HG03139 (cell line): ENCODE measurements around the gene KCNE3.

ENCODE experiments used
- ATAC-seq: cut with Tn5 transposase; IDR thresholded peaks from one replicate; pipeline ENCODE4 v1.9.1; 2021; ENCODE audit not compliant: unreplicated experiment

The KCNE3 gene

GRCh38 chr11:74471668-74472429 lies 4.5 kb upstream of the KCNE3 start:
- ATAC-seq = no peak

DNA sequence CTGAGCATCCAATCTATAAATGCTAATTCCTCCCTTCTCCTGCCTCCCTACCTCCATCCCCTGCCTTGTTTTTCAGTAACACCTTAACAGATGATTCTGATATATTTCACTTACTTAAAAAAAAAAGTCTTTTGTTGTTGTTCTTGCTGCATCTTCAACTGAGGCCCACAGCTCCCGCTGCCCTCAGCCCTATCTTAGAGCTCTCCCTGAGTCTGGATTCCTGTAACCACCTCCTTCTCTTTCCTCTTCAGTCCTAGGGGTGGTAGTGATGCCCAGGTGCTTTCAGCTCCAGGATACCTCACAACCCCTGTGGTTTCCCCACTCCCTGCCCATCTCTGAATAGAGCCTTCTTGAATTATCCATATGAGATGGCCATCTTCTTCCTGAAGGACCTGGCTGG lies 3.7 kb upstream of the KCNE3 start:
- no peak for ATAC-seq

DNA sequence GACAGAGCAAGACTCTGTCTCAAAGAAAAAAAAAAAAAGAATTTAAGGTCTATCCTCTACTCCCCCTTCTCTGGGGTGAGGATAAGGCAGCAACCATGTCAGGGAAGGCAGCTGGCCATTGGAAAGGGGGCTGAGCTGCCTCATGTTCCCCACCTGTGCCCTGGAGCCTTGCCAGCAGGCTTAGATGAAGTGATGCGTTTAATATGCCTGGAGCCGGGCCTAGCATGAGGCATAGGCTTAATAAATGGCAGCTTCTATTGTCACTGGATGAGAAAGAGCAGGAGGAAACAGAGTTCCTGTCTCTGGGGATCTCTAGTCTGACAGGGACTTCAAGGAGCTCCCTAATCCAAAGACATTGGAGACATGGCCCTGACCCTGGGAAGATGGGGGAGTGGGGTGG lies 3.2 kb upstream of the KCNE3 start:
- ATAC-seq = no peak

DNA sequence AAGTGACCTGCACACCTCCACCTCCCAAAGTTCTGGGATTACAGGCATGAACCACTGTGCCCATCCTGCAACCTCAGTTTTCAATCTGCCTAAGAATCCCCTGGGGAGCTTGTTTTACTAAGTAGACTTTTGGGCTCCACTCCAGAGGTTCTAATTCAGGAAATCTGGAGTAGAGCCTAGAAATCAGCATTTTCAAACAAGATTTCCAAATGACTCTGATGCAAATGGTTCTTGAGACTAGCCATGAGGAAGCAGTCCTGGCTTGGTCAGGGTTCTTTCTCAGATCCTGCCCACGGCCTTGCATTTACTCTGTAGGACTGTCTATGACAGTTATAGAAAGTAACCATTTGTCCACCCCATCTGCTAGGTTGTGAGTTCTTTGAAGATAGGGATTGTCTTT lies 1.6 kb upstream of the KCNE3 start:
- no peak for ATAC-seq

- no peak for ATAC-seq
Measured at GRCh38 chr11:74468521-74468920, 1.2 kb upstream of the KCNE3 start.

DNA sequence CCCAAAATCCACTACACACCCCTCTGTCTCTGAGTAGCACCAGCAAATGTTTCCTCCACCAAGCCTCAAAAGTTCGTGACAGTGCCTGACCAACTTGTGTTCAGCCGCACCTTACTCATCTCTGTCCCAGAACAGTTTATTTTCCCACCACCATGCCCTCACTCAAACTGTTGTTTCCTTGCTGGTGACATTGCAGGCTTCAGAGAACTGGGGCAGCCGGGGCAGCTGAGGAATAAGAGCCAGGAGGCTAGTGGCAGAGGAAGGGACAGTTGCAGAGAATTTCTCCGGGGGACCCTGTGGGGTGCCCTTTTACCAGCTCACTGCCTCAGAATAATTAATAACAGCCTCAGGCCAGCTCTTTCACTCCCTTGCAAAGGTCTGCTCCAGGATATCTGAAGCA lies 709 bp upstream of the KCNE3 start:
- ATAC-seq = no peak

DNA sequence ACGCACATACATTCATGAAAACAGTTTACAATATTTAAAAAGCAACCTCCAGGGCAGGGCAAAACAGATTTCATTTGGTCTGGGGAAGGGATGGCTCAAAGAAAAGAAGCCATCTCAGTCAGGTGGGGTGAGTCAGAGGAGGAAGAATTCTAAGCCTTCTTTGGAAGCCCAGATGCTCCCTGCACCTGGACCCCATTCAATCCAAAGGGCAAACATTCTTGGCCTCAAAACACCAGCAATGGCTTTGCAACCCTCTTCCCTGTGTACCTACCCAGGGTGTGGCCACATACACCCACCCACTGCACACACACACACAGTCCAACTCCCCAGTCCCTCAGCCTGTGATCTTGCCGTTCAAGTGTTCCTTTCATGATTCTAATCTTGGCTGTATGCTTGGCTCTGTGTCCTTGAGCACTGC lies 2.0 kb downstream of the KCNE3 start:
- ATAC-seq = no peak

- ATAC-seq = no peak
Measured at GRCh38 chr11:74464746-74465145, 2.6 kb downstream of the KCNE3 start.

DNA sequence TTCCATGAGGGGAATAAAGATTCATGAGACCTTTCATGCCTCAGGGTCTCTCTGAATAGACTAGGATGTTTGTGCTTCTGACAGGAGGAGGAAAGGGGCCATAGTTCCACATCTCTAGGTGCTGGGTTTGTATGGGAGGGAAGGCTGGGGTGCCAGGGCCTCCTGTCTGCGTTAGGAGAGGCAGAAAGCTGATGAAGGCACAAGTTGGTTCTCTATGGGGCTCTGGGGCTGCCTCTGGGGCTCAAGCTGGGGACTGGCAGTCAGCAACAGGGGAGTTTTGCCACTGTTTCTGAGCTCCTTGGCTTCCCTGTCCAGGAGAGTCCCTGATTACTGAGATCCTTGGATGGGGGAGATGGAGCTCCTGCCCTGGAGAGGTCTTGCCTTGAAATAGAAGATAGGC lies 4.1 kb downstream of the KCNE3 start:
- no peak for ATAC-seq

DNA sequence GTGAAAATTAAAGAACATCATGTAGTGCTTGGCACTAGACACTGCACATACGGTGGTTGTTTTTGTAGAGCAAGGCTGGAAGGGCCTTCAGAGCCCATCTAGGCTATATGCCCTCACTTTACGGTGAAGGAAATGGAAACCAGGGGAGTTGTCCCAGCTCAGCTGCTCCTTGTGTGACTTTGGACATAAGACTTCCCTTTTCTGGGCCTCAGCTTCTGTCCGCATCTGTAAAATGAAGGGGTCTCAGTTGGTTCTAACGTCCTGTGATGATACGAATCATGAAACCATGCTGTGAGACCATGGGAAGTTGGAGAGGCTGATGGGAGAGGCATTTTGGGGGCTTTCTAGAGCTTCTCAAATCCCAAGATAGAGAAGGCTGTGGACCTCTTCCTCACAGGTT lies 4.7 kb downstream of the KCNE3 start:
- no peak for ATAC-seq

GRCh38 chr11:74462009-74462408 lies 5.3 kb downstream of the KCNE3 start:
- no peak for ATAC-seq

DNA sequence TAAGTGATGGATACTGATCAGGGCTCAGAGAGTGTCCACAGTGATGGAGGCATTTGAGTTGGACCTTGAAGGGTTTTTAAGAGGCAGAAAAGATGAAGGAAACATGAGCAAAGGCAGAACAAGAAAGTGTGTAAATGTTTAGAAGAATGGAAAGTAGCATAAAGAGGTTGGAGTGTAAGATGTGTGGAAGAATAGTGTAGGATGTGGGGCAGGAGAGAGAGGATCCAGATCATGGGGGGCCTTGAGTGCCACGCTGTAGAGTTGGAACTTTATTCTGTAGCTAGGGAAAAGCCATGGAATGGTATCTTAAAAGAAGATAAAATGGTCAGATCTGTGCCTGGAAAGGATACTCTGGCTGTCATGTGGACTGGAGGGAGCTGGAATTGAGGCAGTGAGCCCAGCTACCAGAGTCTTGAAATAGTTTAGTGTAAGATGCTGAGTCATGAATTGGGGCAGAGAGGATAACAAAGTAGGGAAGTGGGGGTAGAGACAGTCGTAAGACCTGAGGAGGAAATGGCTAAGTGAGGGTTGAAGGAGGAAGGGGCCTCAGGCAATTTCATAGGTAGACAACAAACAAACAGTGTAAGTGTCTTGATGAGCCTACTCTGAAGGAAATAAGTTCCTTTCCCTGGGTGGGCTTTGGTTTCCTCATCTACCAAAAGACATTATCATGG lies 6.7 kb downstream of the KCNE3 start:
- no peak for ATAC-seq

- ATAC-seq = no peak
Measured at GRCh38 chr11:74460065-74460464, 7.3 kb downstream of the KCNE3 start.

GRCh38 chr11:74459584-74459983 lies 7.8 kb downstream of the KCNE3 start:
- no peak for ATAC-seq

- ATAC-seq = no peak
Measured at GRCh38 chr11:74457356-74457755, 10.0 kb downstream of the KCNE3 start.

GRCh38 chr11:74453373-74453975 lies 13.9 kb downstream of the KCNE3 start:
- ATAC-seq = no peak

DNA sequence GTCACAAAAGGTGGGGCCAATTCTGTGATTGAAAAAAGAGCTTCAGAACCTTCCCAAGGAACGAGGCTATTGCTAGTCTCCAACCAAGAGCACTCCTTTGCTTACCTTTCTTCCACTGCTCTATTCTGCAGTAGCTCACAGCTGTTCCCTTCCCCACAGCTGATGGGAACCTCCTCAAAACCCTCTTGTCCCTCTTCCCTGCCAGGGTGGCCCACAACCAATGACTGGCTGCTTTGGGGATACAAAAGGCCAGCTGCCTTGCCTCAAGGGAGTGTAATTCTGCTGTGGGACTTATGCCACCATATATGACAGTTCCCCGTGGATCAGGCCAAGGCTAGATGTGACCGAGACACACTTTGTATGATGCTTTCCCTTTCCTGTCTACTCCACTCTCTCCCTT lies 15.0 kb downstream of the KCNE3 start:
- no peak for ATAC-seq

- ATAC-seq = no peak
Measured at GRCh38 chr11:74450318-74450717, 17.0 kb downstream of the KCNE3 start.

DNA sequence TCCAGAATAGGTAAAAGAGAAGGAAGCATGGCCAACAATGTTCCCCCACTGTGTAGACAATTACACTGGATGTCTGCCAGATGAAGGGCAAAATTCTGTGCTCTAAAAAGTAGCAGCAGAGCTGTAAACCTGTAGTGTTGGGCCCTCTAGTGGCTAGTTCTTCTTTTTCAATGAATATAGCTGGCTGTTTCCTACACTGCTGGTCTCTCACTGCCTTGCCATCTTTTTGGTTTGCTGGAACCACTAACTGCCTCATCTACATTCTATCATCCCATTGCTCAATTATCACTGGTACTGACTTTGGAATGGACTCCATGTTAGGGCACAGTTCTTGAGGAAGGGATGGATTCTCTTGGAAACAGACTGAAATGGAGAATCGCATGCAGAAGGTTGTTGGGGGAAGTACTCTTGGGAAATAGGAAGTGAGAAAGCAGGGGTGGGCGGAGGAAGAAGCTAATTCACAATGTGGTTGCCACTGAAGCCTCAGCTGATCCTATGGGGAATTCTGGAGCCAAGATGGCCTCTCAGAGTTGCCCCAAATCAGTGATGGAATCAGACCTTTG lies 17.9 kb downstream of the KCNE3 start:
- ATAC-seq = no peak

DNA sequence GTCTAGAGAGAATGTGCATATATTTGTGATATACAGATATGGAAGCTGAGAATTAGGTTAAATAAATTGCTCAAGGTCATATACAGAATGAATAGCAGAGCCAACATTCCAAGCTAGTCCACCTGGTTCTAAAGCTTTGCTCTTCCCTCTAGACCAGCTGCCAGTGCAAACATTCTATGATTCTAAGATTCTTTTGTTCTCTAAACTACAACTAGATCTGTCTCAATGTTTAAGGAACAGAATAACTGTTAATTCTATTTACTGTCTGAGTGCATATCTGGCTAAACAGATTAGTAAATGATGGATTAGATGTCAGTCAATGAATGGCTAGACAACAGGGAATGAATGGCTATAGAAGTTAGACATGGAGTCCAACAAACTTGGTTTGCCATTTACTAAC lies 19.6 kb downstream of the KCNE3 start:
- no peak for ATAC-seq

DNA sequence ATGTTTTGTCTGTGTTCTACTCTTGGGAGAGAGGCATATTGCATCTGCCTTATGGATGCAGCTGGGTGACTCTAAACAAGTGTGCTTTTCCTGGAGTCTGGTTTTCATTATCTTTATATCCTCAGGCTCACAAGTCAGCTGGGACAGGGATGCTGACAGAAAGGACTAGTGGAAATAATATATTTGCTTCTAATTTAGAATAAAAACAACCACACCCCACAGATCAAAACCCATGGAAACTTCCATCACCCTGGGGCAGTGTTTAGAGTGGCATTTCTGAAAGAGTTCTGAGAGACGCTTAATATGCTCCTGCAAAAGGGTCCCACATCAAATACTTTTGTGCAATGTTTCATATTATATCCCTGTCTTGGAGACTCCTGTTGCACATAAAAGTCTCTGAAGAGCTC lies 20.8 kb downstream of the KCNE3 start:
- ATAC-seq = no peak
